Peyer's patch (tissue), 4 donors: Measurements from ENCODE around the gene TBL1X.

Source experiments
- POLR2A ChIP-seq, 2 donors: fragments of 450-650 bp; IDR thresholded peaks; one replicate each; pipeline ENCODE4 v1.5.1; 2017; ENCODE audit warnings: antibody characterized with exemption in 2 of 2, mild to moderate bottlenecking in 2 of 2, moderate library complexity in 2 of 2
- TF ChIP-seq, protein P1 (sequence below), 6 experiments: fragments of 450-650 bp in 4 of 6; fragments of 200-600 bp in 2 of 6; sonication (generic) in 1 of 6; IDR thresholded peaks; one replicate each; pipeline ENCODE4 v1.5.1; 2017 to 2019; ENCODE audit warnings: antibody characterized with exemption in 6 of 6, mild to moderate bottlenecking in 3 of 6, moderate library complexity in 1 of 6

DNA sequence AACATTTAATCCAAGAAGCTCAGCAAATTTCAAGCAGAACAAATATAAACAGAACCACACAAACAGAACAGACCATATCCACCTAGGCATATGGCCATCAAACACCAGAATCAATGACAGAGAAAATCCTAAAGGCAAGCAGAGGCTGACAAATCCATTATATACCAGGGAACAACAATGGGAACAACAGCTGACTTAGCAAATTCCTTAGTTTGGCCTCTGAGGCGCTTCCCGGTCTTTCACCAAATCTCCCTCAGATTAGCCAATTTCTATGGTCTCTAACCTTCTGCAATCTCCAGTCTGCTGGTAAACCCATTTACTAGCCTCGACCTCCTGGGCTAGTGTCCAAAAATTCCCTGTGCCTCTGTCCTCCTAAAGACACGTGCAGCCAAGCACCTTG lies 241.6 kb downstream of the TBL1X start:
- TF ChIP-seq, protein P1, sequence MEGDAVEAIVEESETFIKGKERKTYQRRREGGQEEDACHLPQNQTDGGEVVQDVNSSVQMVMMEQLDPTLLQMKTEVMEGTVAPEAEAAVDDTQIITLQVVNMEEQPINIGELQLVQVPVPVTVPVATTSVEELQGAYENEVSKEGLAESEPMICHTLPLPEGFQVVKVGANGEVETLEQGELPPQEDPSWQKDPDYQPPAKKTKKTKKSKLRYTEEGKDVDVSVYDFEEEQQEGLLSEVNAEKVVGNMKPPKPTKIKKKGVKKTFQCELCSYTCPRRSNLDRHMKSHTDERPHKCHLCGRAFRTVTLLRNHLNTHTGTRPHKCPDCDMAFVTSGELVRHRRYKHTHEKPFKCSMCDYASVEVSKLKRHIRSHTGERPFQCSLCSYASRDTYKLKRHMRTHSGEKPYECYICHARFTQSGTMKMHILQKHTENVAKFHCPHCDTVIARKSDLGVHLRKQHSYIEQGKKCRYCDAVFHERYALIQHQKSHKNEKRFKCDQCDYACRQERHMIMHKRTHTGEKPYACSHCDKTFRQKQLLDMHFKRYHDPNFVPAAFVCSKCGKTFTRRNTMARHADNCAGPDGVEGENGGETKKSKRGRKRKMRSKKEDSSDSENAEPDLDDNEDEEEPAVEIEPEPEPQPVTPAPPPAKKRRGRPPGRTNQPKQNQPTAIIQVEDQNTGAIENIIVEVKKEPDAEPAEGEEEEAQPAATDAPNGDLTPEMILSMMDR (IDR thresholded peaks at IDR 0.05), result no peak
- TF ChIP-seq POLR2A (IDR thresholded peaks at IDR 0.05), result no peak
